HepG2 (cell line): Measurements from ENCODE around the gene EIF4E. TPM values are rescaled to one million over a fixed set of nuclear protein-coding genes. Genes with fewer than 3 reads are reported as not detected.

ENCODE experiments used
- ATAC-seq: fragments of 200-7000 bp; cut with Tn5 transposase; 3 replicates; pipeline ENCODE4 v1.9.1; 2020; ENCODE audit warnings: mild to moderate bottlenecking, moderate library complexity
- BruUV-seq: library from RNA; stranded (reverse); fragments of 400-500 nt; replicated peaks from 2 replicates; lab custom pipeline; 2021; lab: Mats Ljungman, UMichigan
- CTCF ChIA-PET: fragments of 300-600 bp; formaldehyde crosslinking; extraction: SDS; loops from one replicate; lab custom pipeline; 2021; ENCODE audit warnings: low total read pairs, inconsistent platforms, low intra/inter-chr PET ratio; lab: Yijun Ruan, JAX
- POLR2A ChIA-PET: fragments of 350-600 bp; sonication (Branson Sonifier 250); formaldehyde crosslinking; loops from one replicate; lab custom pipeline; 2020; ENCODE audit warnings: antibody characterized with exemption, inconsistent platforms; lab: Yijun Ruan, JAX
- DNase-seq: peaks from one replicate; pipeline ENCODE4 v3.0.0-alpha.2; 2015; ENCODE audit warnings: low spot score
- FAIRE-seq: peaks from 3 replicates; lab custom pipeline; 2011; peaks lifted over from hg19 to GRCh38; lab: Jason Lieb, UNC
- H2AFZ ChIP-seq: one replicate; pipeline ENCODE4 v1.6.1; 2011; ENCODE audit warnings: low read length, inconsistent platforms
- H3K27ac ChIP-seq: fragments of 300-600 bp; 3 replicates; pipeline ENCODE4 v1.8.0; 2011; ENCODE audit warnings: mixed run types, mild to moderate bottlenecking, mixed read lengths, low read length, inconsistent platforms; ENCODE audit not compliant: insufficient read depth; ENCODE audit errors: extremely low read length
- H3K27me3 ChIP-seq, 2 experiments: fragments of 200-600 bp in 1 of 2; 2 replicates in 1 of 2; 3 replicates in 1 of 2; pipeline versions ENCODE4 v1.6.0 to v1.8.0; 2011; ENCODE audit warnings: low read length in 2 of 2, mild to moderate bottlenecking in 2 of 2, moderate library complexity in 2 of 2, inconsistent platforms in 1 of 2; ENCODE audit not compliant: insufficient read depth in 2 of 2, control insufficient read depth in 1 of 2
- H3K36me3 ChIP-seq, 2 experiments: fragments of 200-600 bp in 1 of 2; replicated peaks in 1 of 2; 2 replicates in 1 of 2; 3 replicates in 1 of 2; pipeline versions ENCODE4 v1.5.1 to v1.8.0; 2011; ENCODE audit warnings: low read length in 2 of 2, inconsistent platforms in 1 of 2; ENCODE audit not compliant: insufficient read depth in 2 of 2, control insufficient read depth in 1 of 2
- H3K4me1 ChIP-seq: 2 replicates; pipeline ENCODE4 v1.5.1; 2012; ENCODE audit warnings: low read length, inconsistent platforms; ENCODE audit not compliant: insufficient read depth
- H3K4me2 ChIP-seq: 2 replicates; pipeline ENCODE4 v1.6.0; 2011; ENCODE audit warnings: low read depth, low read length, inconsistent platforms
- H3K4me3 ChIP-seq, 3 experiments: fragments of 200-600 bp in 1 of 3; sonication (generic), shearing (Covaris generic) in 1 of 3; replicated peaks in 1 of 3; 2 replicates each; pipeline ENCODE4 v1.5.1; 2011 to 2016; ENCODE audit warnings: low read length in 3 of 3, inconsistent platforms in 2 of 3, low read depth in 2 of 3, mild to moderate bottlenecking in 2 of 3, control low read depth in 1 of 3, mixed read lengths in 1 of 3; ENCODE audit not compliant: insufficient read depth in 1 of 3
- H3K79me2 ChIP-seq: one replicate; pipeline ENCODE4 v1.6.1; 2011; ENCODE audit warnings: low read length, inconsistent platforms; ENCODE audit not compliant: insufficient read depth
- H3K9ac ChIP-seq: 2 replicates; pipeline ENCODE4 v1.6.0; 2011; ENCODE audit warnings: mild to moderate bottlenecking, low read depth, low read length, inconsistent platforms; ENCODE audit not compliant: insufficient read depth
- H3K9me3 ChIP-seq: 2 replicates; pipeline ENCODE4 v1.5.1; 2012; ENCODE audit warnings: mild to moderate bottlenecking, low read length
- H4K20me1 ChIP-seq: 2 replicates; pipeline ENCODE4 v1.6.0; 2011; ENCODE audit warnings: inconsistent platforms, mild to moderate bottlenecking, low read length, moderate library complexity; ENCODE audit not compliant: insufficient read depth
- CTCF ChIP-seq: sonication (generic); formaldehyde crosslinking; IDR thresholded peaks from 2 replicates; pipeline ENCODE4 v1.5.0; 2020; ENCODE audit warnings: mild to moderate bottlenecking, missing genetic modification reagents, moderate library complexity
- HNRNPH1 ChIP-seq: fragments of 200-400 bp; formaldehyde crosslinking; optimal IDR thresholded peaks from 2 replicates; pipeline ENCODE3; 2017; ENCODE audit warnings: mild to moderate bottlenecking, low read depth, low read length
- MIER2 ChIP-seq: IDR thresholded peaks from 2 replicates; pipeline ENCODE4 v1.6.1; 2016; ENCODE audit warnings: missing biosample characterization, missing genetic modification reagents
- MIER3 ChIP-seq: IDR thresholded peaks from 2 replicates; pipeline ENCODE4 v1.6.1; 2016; ENCODE audit warnings: missing compliant biosample characterization, borderline replicate concordance
- NCOA1 ChIP-seq: sonication (generic); formaldehyde crosslinking; IDR thresholded peaks from 2 replicates; pipeline ENCODE4 v1.9.0; 2021; ENCODE audit warnings: missing genetic modification reagents
- NCOR1 ChIP-seq: fragments of 200-600 bp; sonication (generic); IDR thresholded peaks from 2 replicates; pipeline ENCODE4 v1.7.0; 2017; ENCODE audit warnings: antibody characterized with exemption, low read length, borderline replicate concordance
- SNAPC2 ChIP-seq: sonication (generic); formaldehyde crosslinking; IDR thresholded peaks from 2 replicates; pipeline ENCODE4 v1.8.1; 2022; ENCODE audit warnings: mild to moderate bottlenecking, missing genetic modification reagents
- SPEN ChIP-seq: sonication (generic); formaldehyde crosslinking; IDR thresholded peaks from 2 replicates; pipeline ENCODE4 v1.5.1; 2020; ENCODE audit warnings: low read depth, mild to moderate bottlenecking, missing genetic modification reagents
- TEAD3 ChIP-seq: optimal IDR thresholded peaks from 2 replicates; pipeline ENCODE3; 2016; ENCODE audit warnings: borderline replicate concordance
- ZC3H4 ChIP-seq: sonication (generic); formaldehyde crosslinking; IDR thresholded peaks from 2 replicates; pipeline ENCODE4 v1.4.0; 2020; ENCODE audit warnings: missing genetic modification reagents, borderline replicate concordance
- ZNF317 ChIP-seq: sonication (generic); formaldehyde crosslinking; IDR thresholded peaks from 2 replicates; pipeline ENCODE4 v1.5.0; 2020; ENCODE audit warnings: mild to moderate bottlenecking, missing genetic modification reagents
- ZNF333 ChIP-seq: sonication (generic); formaldehyde crosslinking; IDR thresholded peaks from 2 replicates; pipeline ENCODE4 v1.4.0; 2020; ENCODE audit warnings: mild to moderate bottlenecking, missing genetic modification reagents, borderline replicate concordance
- ZNF598 ChIP-seq: sonication (generic); formaldehyde crosslinking; IDR thresholded peaks from 2 replicates; pipeline ENCODE4 v1.5.1; 2020; ENCODE audit warnings: mild to moderate bottlenecking, missing genetic modification reagents, borderline replicate concordance
- WGBS: methylation state at CpG from one replicate; pipeline ENCODE4 v1.1.6; 2017; ENCODE audit warnings: low lambda C conversion rate; 5-methylcytosine and 5-hydroxymethylcytosine counted together
- in situ Hi-C: cut with HindIII; loops from 2 replicates; pipeline ENCODE4 v1.10.0; 2017; ENCODE audit warnings: low pct_unique_long_range_greater_than_20kb; ENCODE audit not compliant: extremely low pct_ligation_motif_present
- intact Hi-C: fragments of 100-400 bp; cut with micrococcal nuclease; formaldehyde crosslinking; loops from one replicate; pipeline ENCODE4 v1.10.0; 2022; ENCODE audit not compliant: unreplicated experiment
- polyA plus RNA-seq, 8 experiments: library from polyadenylated mRNA; depleted of rRNA in 3 of 8; stranded (reverse) in 7 of 8; unstranded in 1 of 8; fragments of >200 nt; fragmentation: Illumina TruSeq in 4 of 8; extraction: Trizol in 4 of 8; gene quantifications; 2 replicates each; pipeline versions ENCODE4 v1.2.1 to v1.2.3, GENCODE V29; 2011 to 2016; ENCODE audit warnings: low read depth in 4 of 8, missing spikeins in 1 of 8, mixed read lengths in 1 of 8; ENCODE audit not compliant: insufficient read depth in 1 of 8
- total RNA-seq, 5 experiments: library from RNA; depleted of rRNA; stranded (reverse); fragments of >200 nt; fragmentation: Illumina TruSeq; extraction: Trizol; gene quantifications; 2 replicates each; pipeline ENCODE4 v1.2.3, GENCODE V29; 2016; ENCODE audit warnings: low read depth in 1 of 5
- TF ChIP-seq, protein P1 (sequence below): fragments of 450-650 bp; IDR thresholded peaks from 2 replicates; pipeline ENCODE4 v1.6.1; 2016

The EIF4E gene
- total and polyA plus RNA-seq, 2 of the 13 experiments (the other 11 are each of a cell fraction or from before 2014, with no cell fraction given): 50.8 to 194 TPM

- FAIRE-seq (no peak), DNase-seq (no peak)
- Histone ChIP-seq H2AFZ (no peak overlapping the region), H3K9me3 (no peaks in the 10 kb centered on the region), H3K27ac (no peak overlapping the region), H3K79me2 (no peaks in the 10 kb centered on the region), H3K9ac (no peak overlapping the region), H3K4me3 (no peak overlapping the region), H3K4me1 (peaks cover 10% of the 10 kb centered on the region; the same call in 1 of the 2 replicates), H3K4me2 (no peak overlapping the region)
- ChIA-PET CTCF (no interaction called here), POLR2A (no interaction called here)
- no TSS peak for BruUV-seq
- intact Hi-C loops (no loop called here), in situ Hi-C loops (no loop called here)
- no peak for TF ChIP-seq SNAPC2 (CRISPR knock-in tag)
- TF ChIP-seq ZNF598: no peak
- TF ChIP-seq ZNF317: no peak
- TF ChIP-seq NCOA1 (CRISPR knock-in tag): no peak
- no peak for TF ChIP-seq MIER3 (CRISPR knock-in tag)
- no peak for TF ChIP-seq NCOR1
- TF ChIP-seq HNRNPH1: no peak
- TF ChIP-seq, all 625 proteins: peak for 0
- no peak for ATAC-seq
- no peaks in the 10 kb centered on the region for H3K36me3 ChIP-seq
- no peaks in the 10 kb centered on the region for H4K20me1 ChIP-seq
- 0 out of 5 replicates have a peak, but pooled peaks cover 0 to 3% of the 10 kb centered on the region in 2 experiments for H3K27me3 ChIP-seq
These were observed 78.0 kb downstream of the EIF4E start for GRCh38 chr4:98850937-98851336.

- in situ Hi-C loops: loop anchor here (25.0 kb wide), 1 partner anchor 386 kb away; no protein-coding TSS in a partner anchor
- Histone ChIP-seq H2AFZ (no peak overlapping the region), H4K20me1 (no peaks in the 10 kb centered on the region), H3K4me1 (peaks cover 10% of the 10 kb centered on the region; the same call in 1 of the 2 replicates), H3K4me2 (no peak overlapping the region), H3K27me3 (0 out of 5 replicates have a peak, but pooled peaks cover 0 to 3% of the 10 kb centered on the region in 2 experiments), H3K36me3 (no peaks in the 10 kb centered on the region), H3K79me2 (no peaks in the 10 kb centered on the region), H3K4me3 (no peak overlapping the region), H3K27ac (no peak overlapping the region), H3K9ac (no peak overlapping the region), H3K9me3 (0 out of 2 replicates have a peak, but pooled peaks cover 5% of the 10 kb centered on the region)
- ChIA-PET POLR2A (no interaction called here), CTCF (no interaction called here)
- ATAC-seq (no peak), FAIRE-seq (no peak), DNase-seq (no peak)
- intact Hi-C loops: no loop called here
- no peak for TF ChIP-seq CTCF (CRISPR knock-in tag)
- TF ChIP-seq ZNF333: no peak
- TF ChIP-seq MIER2 (CRISPR knock-in tag): no peak
- TF ChIP-seq TEAD3 (CRISPR knock-in tag): no peak
- no peak for TF ChIP-seq SNAPC2 (CRISPR knock-in tag)
- TF ChIP-seq ZC3H4 (CRISPR knock-in tag): no peak
- TF ChIP-seq, protein P1, sequence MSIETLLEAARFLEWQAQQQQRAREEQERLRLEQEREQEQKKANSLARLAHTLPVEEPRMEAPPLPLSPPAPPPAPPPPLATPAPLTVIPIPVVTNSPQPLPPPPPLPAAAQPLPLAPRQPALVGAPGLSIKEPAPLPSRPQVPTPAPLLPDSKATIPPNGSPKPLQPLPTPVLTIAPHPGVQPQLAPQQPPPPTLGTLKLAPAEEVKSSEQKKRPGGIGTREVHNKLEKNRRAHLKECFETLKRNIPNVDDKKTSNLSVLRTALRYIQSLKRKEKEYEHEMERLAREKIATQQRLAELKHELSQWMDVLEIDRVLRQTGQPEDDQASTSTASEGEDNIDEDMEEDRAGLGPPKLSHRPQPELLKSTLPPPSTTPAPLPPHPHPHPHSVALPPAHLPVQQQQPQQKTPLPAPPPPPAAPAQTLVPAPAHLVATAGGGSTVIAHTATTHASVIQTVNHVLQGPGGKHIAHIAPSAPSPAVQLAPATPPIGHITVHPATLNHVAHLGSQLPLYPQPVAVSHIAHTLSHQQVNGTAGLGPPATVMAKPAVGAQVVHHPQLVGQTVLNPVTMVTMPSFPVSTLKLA: peak; percentile 74
- no peak for TF ChIP-seq SPEN
- 0% methylated on average over 1 of the region's 1 CpG for WGBS
- no TSS peak for BruUV-seq
These were observed 80.5 kb downstream of the EIF4E start for GRCh38 chr4:98848448-98848847.
